K562 (cell line): ENCODE measurements around the gene G6PC3. TPM values are rescaled to one million over a fixed set of nuclear protein-coding genes. Genes with fewer than 3 reads are reported as not detected.

Source experiments
- ATF7 ChIP-seq: fragments of 450-650 bp; IDR thresholded peaks from 2 replicates; pipeline ENCODE4 v1.7.1; 2014; ENCODE audit warnings: mild to moderate bottlenecking, moderate library complexity
- BACH1 ChIP-seq: fragments of 200-800 bp; sonication (Bioruptor generic); IDR thresholded peaks from 2 replicates; pipeline ENCODE4 v1.6.1; 2016; ENCODE audit warnings: missing genetic modification characterization, missing compliant biosample characterization
- CCAR2 ChIP-seq: fragments of 200-400 bp; formaldehyde crosslinking; IDR thresholded peaks from 2 replicates; pipeline ENCODE4 v1.6.1; 2017; ENCODE audit warnings: mild to moderate bottlenecking, low read depth, low read length
- DACH1 ChIP-seq: fragments of 450-650 bp; IDR thresholded peaks from 2 replicates; pipeline ENCODE4 v1.6.1; 2018; ENCODE audit not compliant: partially characterized antibody
- FOSL1 ChIP-seq: fragments of 200-800 bp; sonication (Bioruptor generic); conservative IDR thresholded peaks from 2 replicates; pipeline ENCODE4 v1.6.1; 2016; ENCODE audit warnings: missing genetic modification characterization, missing compliant biosample characterization
- NFIC ChIP-seq: fragments of 450-650 bp; IDR thresholded peaks from 2 replicates; pipeline ENCODE4 v1.6.1; 2017; ENCODE audit warnings: mild to moderate bottlenecking, inconsistent platforms
- POLR2A ChIP-seq: fragments of 450-650 bp; conservative IDR thresholded peaks from 2 replicates; pipeline ENCODE4 v1.6.1; 2016
- POU5F1 ChIP-seq: fragments of 150-350 bp; IDR thresholded peaks from 2 replicates; pipeline ENCODE4 v1.6.1; 2014; ENCODE audit warnings: borderline replicate concordance, low read length, low read depth, mild to moderate bottlenecking; ENCODE audit not compliant: partially characterized antibody
- RAD21 ChIP-seq, 2 experiments: fragments of 250-450 bp in 1 of 2; fragments of 450-650 bp in 1 of 2; sonication (Bioruptor Pico) in 1 of 2; formaldehyde crosslinking in 1 of 2; IDR thresholded peaks in 1 of 2; conservative IDR thresholded peaks in 1 of 2; 2 replicates each; pipeline versions ENCODE4 v1.4.0 to v1.8.0; 2020 to 2022; ENCODE audit warnings: mild to moderate bottlenecking in 2 of 2, moderate library complexity in 1 of 2
- RBM14 ChIP-seq: fragments of 200-400 bp; formaldehyde crosslinking; IDR thresholded peaks from 2 replicates; pipeline ENCODE4 v1.6.1; 2018; ENCODE audit warnings: low read depth, mild to moderate bottlenecking, low read length, moderate library complexity, borderline replicate concordance; ENCODE audit not compliant: insufficient read depth
- RFX7 ChIP-seq: fragments of 250-450 bp; sonication (Bioruptor Pico); IDR thresholded peaks from 2 replicates; pipeline ENCODE4 v1.5.1; 2021; ENCODE audit warnings: mild to moderate bottlenecking
- ZNF184 ChIP-seq: sonication (generic); formaldehyde crosslinking; IDR thresholded peaks from 2 replicates; pipeline ENCODE4 v1.5.0; 2020; ENCODE audit warnings: missing genetic modification reagents
- ZNF584 ChIP-seq: fragments of 200-800 bp; sonication (Bioruptor generic); IDR thresholded peaks from 2 replicates; pipeline ENCODE4 v1.6.1; 2016; ENCODE audit warnings: low read depth, mild to moderate bottlenecking, missing genetic modification characterization, missing compliant biosample characterization
- polyA plus RNA-seq, 8 experiments: library from polyadenylated mRNA; depleted of rRNA in 4 of 8; stranded (reverse) in 5 of 8; unstranded in 3 of 8; fragments of >200 nt; fragmentation: Nextera tagmentation in 2 of 8; fragmentation: Illumina TruSeq in 1 of 8; extraction: Ambion mirVana in 2 of 8; extraction: Trizol in 1 of 8; gene quantifications; 2 replicates each; pipeline versions ENCODE4 v1.2.1 to v1.2.3, GENCODE V29; 2011 to 2014; ENCODE audit warnings: inconsistent platforms in 1 of 8, missing spikeins in 1 of 8
- total RNA-seq, 7 experiments: library from RNA; depleted of rRNA in 6 of 7; stranded (reverse); fragments of >200 nt in 6 of 7; fragmentation: Illumina TruSeq in 2 of 7; extraction: Trizol in 2 of 7; gene quantifications; 2 replicates each; pipeline versions ENCODE4 v1.2.1 to v1.2.3, GENCODE V29; 2011 to 2021; ENCODE audit warnings: low replicate concordance in 1 of 7
- TF ChIP-seq, protein P1 (sequence below): fragments of 250-450 bp; sonication (Bioruptor Pico); IDR thresholded peaks from 2 replicates; pipeline ENCODE4 v1.8.0; 2022; ENCODE audit warnings: inconsistent platforms, mild to moderate bottlenecking, moderate library complexity, borderline replicate concordance
- TF ChIP-seq, protein P2 (sequence below): sonication (generic); formaldehyde crosslinking; IDR thresholded peaks from 2 replicates; pipeline ENCODE4 v1.8.0; 2022; ENCODE audit warnings: mild to moderate bottlenecking, missing genetic modification reagents
- TF ChIP-seq, protein P3 (sequence below): fragments of 450-650 bp; IDR thresholded peaks from 2 replicates; pipeline ENCODE4 v1.6.1; 2018; ENCODE audit not compliant: partially characterized antibody
- TF ChIP-seq, protein P4 (sequence below), 3 experiments: IDR thresholded peaks in 2 of 3; conservative IDR thresholded peaks in 1 of 3; 2 replicates each; pipeline ENCODE4 v1.5.1; 2011 to 2012; ENCODE audit warnings: low read length in 3 of 3, mild to moderate bottlenecking in 3 of 3, control low read depth in 2 of 3, improper control_type of control experiment in 1 of 3, inconsistent platforms in 1 of 3, low read depth in 1 of 3, mixed read lengths in 1 of 3, moderate library complexity in 1 of 3; ENCODE audit not compliant: insufficient read depth in 2 of 3
- TF ChIP-seq, protein P5 (sequence below): fragments of 250-450 bp; sonication (Bioruptor Pico); IDR thresholded peaks from 2 replicates; pipeline ENCODE4 v1.8.0; 2022; ENCODE audit warnings: moderate library complexity, mild to moderate bottlenecking, inconsistent platforms

Gene G6PC3
- total and polyA plus RNA-seq, 9 of the 15 experiments (the other 6 are each of a cell fraction or from before 2014, with no cell fraction given), result 10.4 to 57.8 (median 31.1) TPM

DNA sequence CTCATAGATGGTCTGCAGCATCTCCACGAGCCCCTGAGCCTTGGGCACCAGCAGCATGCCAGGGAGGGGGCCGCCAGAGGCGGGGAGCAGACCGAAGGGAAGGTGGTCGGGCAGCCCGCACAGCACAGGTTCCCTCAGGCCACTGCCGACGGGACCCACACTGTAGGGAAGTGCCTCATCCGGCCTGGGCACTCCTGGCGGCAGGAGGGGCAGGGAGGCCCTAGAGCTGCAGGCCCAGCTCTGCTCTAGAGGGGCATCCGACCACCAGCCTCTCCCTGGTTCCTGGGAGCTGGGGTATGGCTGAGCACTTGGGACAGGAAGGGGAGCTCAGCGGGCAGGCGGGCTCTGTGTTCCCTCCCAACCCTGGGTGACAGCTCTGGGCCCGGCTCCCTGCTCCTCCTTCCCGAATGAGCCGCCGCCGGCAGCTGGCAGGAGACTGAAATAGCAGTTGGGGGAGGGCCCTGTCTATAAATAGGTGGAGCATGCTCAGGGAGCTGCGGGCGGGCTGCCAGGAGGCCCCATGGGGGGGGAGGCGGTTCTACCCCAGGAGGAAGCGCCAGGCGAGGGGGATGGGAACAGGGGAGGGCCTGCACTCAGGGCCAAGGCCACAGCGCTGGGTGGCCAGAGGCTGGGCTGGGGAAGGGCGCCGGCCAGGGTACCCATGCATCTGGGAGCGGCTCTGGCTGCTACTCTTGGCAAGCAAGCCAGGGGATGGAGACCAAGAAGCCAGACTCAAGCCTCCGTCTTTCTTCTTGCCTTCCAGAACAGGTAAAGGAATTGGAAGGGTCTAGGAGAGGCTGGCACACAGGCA lies 40.5 kb downstream of the G6PC3 start (continued):
- TF ChIP-seq RFX7 (CRISPR knock-in tag) (no peak), ZNF584 (CRISPR knock-in tag) (no peak), POU5F1 (no peak), CCAR2 (no peak), ZNF184 (CRISPR knock-in tag) (no peak), DACH1 (peak; percentile 44), NFIC (peak; percentile 98), RBM14 (no peak), ATF7 (peak; percentile 43; the same call in 1 of the 2 replicates), POLR2A (no peak), BACH1 (tag) (no peak), FOSL1 (tag) (no peak), RAD21 (CRISPR knock-in tag; conservative IDR thresholded peaks at IDR 0.05 in 1 of 2, IDR thresholded peaks at IDR 0.05 in 1 of 2) (peak in 1 of 2 experiments; percentile 18; a peak in 1 of 4 replicates)
- TF ChIP-seq, protein P1, sequence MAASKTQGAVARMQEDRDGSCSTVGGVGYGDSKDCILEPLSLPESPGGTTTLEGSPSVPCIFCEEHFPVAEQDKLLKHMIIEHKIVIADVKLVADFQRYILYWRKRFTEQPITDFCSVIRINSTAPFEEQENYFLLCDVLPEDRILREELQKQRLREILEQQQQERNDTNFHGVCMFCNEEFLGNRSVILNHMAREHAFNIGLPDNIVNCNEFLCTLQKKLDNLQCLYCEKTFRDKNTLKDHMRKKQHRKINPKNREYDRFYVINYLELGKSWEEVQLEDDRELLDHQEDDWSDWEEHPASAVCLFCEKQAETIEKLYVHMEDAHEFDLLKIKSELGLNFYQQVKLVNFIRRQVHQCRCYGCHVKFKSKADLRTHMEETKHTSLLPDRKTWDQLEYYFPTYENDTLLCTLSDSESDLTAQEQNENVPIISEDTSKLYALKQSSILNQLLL, result no peak
- TF ChIP-seq, protein P2, sequence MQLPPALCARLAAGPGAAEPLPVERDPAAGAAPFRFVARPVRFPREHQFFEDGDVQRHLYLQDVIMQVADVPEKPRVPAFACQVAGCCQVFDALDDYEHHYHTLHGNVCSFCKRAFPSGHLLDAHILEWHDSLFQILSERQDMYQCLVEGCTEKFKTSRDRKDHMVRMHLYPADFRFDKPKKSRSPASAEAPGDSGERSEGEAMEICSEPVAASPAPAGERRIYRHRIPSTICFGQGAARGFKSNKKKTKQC (CRISPR knock-in tag), result 0 out of 2 replicates have a peak, but pooled peaks have one; percentile 9
- TF ChIP-seq, protein P3, sequence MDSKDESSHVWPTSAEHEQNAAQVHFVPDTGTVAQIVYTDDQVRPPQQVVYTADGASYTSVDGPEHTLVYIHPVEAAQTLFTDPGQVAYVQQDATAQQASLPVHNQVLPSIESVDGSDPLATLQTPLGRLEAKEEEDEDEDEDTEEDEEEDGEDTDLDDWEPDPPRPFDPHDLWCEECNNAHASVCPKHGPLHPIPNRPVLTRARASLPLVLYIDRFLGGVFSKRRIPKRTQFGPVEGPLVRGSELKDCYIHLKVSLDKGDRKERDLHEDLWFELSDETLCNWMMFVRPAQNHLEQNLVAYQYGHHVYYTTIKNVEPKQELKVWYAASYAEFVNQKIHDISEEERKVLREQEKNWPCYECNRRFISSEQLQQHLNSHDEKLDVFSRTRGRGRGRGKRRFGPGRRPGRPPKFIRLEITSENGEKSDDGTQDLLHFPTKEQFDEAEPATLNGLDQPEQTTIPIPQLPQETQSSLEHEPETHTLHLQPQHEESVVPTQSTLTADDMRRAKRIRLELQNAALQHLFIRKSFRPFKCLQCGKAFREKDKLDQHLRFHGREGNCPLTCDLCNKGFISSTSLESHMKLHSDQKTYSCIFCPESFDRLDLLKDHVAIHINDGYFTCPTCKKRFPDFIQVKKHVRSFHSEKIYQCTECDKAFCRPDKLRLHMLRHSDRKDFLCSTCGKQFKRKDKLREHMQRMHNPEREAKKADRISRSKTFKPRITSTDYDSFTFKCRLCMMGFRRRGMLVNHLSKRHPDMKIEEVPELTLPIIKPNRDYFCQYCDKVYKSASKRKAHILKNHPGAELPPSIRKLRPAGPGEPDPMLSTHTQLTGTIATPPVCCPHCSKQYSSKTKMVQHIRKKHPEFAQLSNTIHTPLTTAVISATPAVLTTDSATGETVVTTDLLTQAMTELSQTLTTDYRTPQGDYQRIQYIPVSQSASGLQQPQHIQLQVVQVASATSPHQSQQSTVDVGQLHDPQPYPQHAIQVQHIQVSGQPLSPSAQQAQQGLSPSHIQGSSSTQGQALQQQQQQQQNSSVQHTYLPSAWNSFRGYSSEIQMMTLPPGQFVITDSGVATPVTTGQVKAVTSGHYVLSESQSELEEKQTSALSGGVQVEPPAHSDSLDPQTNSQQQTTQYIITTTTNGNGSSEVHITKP, result no peak
- TF ChIP-seq, protein P4, sequence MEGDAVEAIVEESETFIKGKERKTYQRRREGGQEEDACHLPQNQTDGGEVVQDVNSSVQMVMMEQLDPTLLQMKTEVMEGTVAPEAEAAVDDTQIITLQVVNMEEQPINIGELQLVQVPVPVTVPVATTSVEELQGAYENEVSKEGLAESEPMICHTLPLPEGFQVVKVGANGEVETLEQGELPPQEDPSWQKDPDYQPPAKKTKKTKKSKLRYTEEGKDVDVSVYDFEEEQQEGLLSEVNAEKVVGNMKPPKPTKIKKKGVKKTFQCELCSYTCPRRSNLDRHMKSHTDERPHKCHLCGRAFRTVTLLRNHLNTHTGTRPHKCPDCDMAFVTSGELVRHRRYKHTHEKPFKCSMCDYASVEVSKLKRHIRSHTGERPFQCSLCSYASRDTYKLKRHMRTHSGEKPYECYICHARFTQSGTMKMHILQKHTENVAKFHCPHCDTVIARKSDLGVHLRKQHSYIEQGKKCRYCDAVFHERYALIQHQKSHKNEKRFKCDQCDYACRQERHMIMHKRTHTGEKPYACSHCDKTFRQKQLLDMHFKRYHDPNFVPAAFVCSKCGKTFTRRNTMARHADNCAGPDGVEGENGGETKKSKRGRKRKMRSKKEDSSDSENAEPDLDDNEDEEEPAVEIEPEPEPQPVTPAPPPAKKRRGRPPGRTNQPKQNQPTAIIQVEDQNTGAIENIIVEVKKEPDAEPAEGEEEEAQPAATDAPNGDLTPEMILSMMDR (IDR thresholded peaks at IDR 0.05 in 2 of 3, conservative IDR thresholded peaks at IDR 0.05 in 1 of 3; ENCODE audit: insufficient read depth in 2 of 3, low read depth in 1 of 3, low read length in 3 of 3), result peak in 1 of 3 experiments; percentile 19; a peak in 1 of 6 replicates
- TF ChIP-seq, protein P5, sequence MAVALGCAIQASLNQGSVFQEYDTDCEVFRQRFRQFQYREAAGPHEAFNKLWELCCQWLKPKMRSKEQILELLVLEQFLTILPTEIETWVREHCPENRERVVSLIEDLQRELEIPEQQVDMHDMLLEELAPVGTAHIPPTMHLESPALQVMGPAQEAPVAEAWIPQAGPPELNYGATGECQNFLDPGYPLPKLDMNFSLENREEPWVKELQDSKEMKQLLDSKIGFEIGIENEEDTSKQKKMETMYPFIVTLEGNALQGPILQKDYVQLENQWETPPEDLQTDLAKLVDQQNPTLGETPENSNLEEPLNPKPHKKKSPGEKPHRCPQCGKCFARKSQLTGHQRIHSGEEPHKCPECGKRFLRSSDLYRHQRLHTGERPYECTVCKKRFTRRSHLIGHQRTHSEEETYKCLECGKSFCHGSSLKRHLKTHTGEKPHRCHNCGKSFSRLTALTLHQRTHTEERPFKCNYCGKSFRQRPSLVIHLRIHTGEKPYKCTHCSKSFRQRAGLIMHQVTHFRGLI (CRISPR knock-in tag), result no peak
